ENCODE data around the gene ASTN2.

DNA sequence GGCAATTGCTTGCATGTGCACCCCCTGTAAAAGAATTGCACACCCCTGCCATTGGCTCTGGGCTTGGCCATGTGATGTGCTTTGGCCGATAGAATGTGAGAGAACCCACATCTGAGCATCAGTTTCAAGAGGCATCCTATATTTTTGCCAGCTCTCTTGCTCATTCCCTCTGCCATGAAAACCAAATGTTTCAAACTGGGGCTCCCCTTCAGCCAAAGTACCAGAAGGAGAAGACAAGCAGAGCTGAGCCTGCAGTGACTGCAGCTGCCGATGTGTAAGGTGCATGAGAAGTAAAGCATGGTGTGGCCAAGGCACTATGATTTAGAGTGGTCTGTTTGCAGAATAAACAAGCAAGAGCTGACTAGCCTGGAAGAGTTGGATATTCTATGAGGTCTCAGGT, 132.3 kb downstream of the ASTN2 start:
- TF ChIP-seq, protein P1, sequence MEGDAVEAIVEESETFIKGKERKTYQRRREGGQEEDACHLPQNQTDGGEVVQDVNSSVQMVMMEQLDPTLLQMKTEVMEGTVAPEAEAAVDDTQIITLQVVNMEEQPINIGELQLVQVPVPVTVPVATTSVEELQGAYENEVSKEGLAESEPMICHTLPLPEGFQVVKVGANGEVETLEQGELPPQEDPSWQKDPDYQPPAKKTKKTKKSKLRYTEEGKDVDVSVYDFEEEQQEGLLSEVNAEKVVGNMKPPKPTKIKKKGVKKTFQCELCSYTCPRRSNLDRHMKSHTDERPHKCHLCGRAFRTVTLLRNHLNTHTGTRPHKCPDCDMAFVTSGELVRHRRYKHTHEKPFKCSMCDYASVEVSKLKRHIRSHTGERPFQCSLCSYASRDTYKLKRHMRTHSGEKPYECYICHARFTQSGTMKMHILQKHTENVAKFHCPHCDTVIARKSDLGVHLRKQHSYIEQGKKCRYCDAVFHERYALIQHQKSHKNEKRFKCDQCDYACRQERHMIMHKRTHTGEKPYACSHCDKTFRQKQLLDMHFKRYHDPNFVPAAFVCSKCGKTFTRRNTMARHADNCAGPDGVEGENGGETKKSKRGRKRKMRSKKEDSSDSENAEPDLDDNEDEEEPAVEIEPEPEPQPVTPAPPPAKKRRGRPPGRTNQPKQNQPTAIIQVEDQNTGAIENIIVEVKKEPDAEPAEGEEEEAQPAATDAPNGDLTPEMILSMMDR (IDR thresholded peaks at IDR 0.05; ENCODE audit: low read depth, low read length, poor library complexity, severe bottlenecking): no peak
- no peak for TF ChIP-seq EZH2phosphoT487 (IDR thresholded peaks at IDR 0.05; ENCODE audit: borderline replicate concordance, low read length)

Measured in DOHH2 (cell line).